DMS79 (cell line): ENCODE data around the gene FNDC3B.
"Not testable (repeated sequence)": the region's sequence is repeated elsewhere in the genome, so short reads cannot be mapped to it uniquely, and the experiment has no call there.

ENCODE experiments used
- DNase-seq: peaks from one replicate; lab custom pipeline; 2025; lab: John Stamatoyannopoulos, UW

FNDC3B gene

GRCh38 chr3:172241405-172241804 lies 202.0 kb downstream of the FNDC3B start:
- DNase-seq = no peak

DNA sequence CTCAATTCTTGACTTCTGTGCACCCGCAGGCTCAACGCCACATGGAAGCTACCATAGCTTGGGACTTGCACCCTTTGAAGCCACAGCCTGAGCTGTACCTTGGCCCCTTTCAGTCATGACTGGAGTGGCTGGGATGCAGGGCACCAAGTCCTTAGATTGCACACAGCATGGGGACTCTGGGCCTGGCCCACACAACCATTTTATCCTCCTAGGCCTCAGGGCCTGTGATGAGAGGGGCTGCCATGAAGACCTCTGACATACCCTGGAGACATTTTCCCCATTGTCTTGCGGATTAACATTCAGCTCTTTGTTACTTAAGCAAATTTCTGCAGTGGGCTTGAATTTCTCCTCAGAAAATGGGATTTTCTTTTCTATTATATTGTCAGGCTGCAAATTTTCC lies 203.1 kb downstream of the FNDC3B start:
- not testable (repeated sequence) for DNase-seq

- DNase-seq = not testable (repeated sequence)
Observed at GRCh38 chr3:172243376-172243775, 204.0 kb downstream of the FNDC3B start.

GRCh38 chr3:172244011-172244410 lies 204.6 kb downstream of the FNDC3B start:
- no peak for DNase-seq

DNA sequence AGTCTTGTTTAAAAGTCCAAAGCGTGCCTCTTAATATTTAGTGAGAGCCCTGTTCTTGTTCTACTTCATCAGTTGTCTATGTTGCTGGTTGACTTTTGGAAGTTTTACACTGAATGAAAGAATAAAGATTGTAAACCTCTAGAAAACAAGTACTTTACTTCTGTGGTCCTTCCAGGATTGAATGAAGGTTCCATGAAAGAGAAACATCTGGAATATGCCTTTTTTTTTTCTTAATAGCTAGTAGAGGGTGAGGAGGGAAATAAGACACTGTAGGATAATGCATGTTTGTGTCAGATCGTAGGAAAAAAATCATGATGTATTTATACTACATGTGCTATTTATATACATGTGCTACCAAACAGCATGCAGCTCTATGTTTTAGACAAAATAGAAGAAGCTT lies 205.9 kb downstream of the FNDC3B start:
- DNase-seq = no peak

DNA sequence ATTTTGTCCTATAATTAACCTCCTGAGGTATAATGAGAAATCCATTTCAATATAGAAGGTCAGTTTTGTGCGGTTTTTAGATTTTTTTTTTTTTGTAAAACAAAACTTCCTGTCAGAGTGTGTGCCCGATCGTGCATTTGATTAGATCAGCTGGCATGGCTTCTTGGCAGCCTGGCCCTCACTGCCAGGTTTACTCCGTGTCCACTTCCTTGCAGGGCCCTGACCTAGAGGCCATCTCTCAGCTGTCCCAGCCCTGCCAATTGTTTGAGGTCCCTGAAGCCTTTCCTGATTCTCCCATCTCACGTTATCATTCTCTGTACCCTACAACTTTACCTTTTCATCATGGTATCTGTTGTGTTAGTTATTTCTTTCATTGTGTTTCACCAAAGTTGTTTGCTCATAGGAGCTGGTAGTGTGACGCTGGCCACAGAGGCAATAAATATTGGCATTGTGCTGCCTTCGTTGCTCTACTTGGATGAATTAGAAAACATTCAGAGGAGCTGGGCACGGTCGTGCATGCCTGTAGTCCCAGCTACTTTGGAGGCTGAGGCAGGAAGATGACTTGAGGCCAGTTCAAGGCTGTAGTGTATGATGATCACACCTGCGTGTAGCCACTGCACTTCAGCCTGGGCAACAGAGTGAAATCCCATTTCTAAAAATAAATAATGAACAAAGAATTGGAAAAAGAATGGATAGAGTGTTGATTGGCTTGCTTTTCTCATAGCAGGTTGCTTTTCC lies 206.9 kb downstream of the FNDC3B start:
- no peak for DNase-seq

GRCh38 chr3:172247525-172248274 lies 208.3 kb downstream of the FNDC3B start:
- no peak for DNase-seq

- DNase-seq = no peak
Observed at GRCh38 chr3:172249039-172249438, 209.7 kb downstream of the FNDC3B start.

- no peak for DNase-seq
Observed at GRCh38 chr3:172251211-172251610, 211.8 kb downstream of the FNDC3B start.

- no peak for DNase-seq
Observed at GRCh38 chr3:172253200-172253599, 213.8 kb downstream of the FNDC3B start.

DNA sequence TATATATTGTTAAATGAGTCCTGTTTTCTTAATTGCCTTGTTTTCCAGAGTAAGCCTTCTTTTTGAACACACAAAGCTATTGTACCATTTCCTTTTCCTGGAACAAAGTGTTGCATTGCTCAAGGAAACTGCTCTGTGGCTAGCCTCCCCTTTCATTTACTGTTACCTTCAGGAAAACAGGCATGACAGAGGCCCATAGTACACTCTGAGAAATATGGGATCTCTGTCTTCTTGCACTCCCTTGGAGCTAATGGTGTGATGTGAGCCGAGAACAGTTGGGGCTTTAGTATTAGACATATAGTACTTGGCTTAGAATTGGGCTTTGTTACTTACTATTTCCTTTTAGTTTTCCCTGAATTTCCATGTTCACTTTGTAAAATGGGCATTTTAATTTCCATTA lies 215.2 kb downstream of the FNDC3B start:
- DNase-seq = no peak

DNA sequence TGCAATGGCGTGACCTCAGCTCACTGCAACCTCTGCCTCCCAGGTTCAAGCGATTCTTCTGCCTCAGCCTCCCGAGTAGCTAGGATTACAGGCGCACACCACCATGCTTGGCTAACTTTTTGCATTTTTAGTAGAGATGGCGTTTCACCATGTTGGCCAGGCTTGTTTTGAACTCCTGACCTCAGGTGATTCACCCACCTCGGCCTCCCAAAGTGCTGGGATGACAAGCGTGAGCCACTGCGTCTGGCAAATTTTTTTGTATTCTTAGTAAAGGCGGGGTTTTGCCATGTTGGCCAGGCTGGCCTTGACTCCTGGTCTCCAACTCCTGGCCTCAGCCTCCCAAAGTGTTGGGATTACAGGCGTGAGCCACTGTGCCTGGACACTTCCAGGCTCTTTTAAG lies 215.9 kb downstream of the FNDC3B start:
- not testable (repeated sequence) for DNase-seq

- no peak for DNase-seq
Observed at GRCh38 chr3:172256101-172256734, 216.8 kb downstream of the FNDC3B start.

DNA sequence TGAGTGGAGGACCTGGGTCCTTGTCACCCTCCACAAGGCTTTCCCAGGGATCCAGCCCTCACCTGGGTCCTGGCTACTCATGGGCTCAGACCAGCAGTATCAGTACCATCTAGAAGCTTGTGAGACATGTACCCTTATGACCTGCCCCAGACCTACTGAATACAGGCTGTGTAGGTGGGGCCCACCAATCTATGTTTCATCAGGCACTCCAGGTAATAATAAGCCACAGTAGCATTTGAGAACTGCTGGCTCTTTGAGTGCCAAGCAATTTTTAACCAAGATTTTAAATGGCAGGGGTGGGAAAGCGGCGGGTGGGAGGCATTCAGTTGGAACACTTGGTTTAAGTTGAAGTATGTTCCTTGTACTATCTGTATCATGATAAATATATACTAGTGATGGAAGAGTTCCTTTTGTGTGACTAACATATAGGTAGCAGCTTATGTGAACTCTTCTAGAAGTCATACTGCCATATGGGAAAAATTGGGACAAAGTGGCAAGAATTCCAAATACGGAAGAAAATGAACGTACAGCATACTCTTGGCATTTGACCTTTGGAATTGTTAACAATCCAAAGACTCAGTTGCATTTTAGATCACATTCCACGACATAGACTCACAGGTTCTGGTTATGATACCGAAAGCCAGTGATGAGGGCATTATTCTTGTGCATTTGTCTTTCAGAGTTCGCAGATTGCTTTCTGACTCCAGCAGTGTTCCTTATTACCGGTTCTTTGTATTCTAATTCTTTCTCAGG lies 218.4 kb downstream of the FNDC3B start:
- DNase-seq = no peak

DNA sequence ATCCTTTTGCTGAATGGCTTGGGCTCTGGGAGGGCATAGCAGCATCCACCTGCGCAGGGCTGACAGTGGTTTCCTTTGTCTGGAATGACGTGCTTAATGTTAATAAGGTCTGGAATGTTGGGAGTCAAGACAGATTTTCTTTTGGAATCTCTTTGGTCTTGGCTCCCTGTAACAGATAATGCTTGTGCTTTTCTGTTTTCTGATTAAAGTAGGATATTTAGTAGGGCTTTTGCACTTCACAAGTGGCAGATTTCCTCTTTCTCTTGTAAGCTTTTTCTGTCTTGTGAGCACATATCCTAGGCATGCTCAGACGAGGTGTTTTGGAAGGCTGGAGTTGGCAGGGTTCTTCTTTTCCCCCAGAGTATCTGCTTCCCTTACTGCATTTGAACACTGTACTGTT lies 219.2 kb downstream of the FNDC3B start:
- DNase-seq = no peak

DNA sequence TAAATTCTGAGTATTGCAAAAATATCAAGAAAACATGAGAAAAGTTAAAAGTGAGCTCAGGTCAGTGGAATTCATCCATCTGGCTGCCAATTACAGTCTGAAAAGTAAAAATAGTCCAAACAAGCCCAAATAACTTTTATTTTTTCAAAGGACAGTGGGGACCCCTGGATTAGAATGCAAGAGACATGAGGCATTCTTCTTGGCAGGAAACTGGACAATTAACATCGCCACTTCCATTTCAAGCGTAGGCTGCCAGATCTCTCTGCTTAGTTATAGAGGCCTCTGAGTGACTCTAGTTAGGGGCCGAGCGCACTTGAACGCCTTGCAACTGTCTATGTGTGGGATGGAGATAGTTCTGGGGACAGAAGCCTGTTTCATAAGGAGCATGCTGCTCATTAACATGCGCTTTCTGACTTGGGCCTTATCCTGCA lies 219.7 kb downstream of the FNDC3B start:
- no peak for DNase-seq

DNA sequence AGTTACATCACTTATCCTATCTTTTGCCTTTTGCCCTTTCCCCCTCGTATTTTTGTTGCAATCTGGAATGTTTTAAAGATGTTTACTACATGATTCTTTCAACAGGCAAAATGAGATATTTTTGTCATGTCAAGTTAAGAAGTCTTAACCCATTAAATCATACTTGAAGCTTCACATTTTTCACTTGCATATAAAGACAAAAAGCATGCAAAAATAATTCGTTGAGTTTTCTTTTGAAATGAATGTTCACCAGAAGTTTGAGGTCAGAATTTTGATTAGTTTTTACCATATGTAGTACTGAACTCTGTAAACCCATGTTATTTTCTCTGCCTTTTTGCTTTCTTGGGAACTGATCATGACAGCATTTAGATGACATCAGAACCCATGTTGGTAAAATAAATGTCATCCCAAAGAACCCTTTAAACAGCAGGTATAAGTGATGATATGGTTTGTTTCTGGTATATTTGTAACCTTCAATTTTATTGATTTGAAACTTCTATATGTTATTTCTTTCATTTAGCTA lies 220.4 kb downstream of the FNDC3B start:
- DNase-seq = no peak

- no peak for DNase-seq
Observed at GRCh38 chr3:172260381-172260780, 221.0 kb downstream of the FNDC3B start.

GRCh38 chr3:172261054-172261453 lies 221.7 kb downstream of the FNDC3B start:
- DNase-seq = no peak

DNA sequence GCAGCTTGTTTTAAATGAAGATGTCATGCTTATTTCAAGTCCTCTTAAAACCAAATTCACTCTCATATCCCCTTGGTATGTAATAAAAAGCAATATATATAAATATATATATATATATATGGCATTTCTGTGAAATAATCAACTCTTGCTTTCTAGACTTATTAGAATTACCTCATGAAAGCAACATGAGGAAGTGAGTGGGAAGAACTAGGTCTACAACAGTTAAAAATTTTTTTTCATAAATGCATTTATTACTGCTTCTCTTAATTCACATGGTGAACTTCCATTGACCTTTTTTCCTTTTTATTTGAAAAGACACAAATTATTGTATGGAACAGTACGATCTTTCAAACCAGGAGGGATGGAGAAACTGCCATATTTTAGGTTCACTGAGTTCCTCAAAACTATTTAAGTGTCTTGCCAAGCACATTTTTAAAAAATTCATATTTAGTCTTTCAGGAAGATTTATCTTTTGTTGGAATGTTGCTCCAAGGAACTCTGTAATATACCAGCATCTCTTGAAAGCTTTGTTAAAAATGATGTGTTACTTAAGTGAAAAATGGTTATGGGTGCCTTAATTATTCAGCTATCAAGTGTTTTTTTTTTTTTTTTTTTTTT lies 223.7 kb downstream of the FNDC3B start:
- no peak for DNase-seq

- DNase-seq = no peak
Observed at GRCh38 chr3:172263781-172264486, 224.6 kb downstream of the FNDC3B start.
